Stimulated activated CD4-positive, alpha-beta T cell treated with anti-CD3 and anti-CD28 coated beads, Interleukin-12 subunit alpha, Interleukin-12 subunit beta, amount 100 ng/mL, for 48 hours (primary cell): Measurements from ENCODE around the gene SLC20A1.
"Not testable (repeated sequence)": the region's sequence is repeated elsewhere in the genome, so short reads cannot be mapped to it uniquely, and the experiment has no call there.

Experiments used
- DNase-seq, 3 donors: peaks; one replicate each; pipeline ENCODE4 v3.0.0-alpha.2; 2020; ENCODE audit warnings: low read depth in 2 of 3, low spot score in 1 of 3

SLC20A1 gene, protein sequence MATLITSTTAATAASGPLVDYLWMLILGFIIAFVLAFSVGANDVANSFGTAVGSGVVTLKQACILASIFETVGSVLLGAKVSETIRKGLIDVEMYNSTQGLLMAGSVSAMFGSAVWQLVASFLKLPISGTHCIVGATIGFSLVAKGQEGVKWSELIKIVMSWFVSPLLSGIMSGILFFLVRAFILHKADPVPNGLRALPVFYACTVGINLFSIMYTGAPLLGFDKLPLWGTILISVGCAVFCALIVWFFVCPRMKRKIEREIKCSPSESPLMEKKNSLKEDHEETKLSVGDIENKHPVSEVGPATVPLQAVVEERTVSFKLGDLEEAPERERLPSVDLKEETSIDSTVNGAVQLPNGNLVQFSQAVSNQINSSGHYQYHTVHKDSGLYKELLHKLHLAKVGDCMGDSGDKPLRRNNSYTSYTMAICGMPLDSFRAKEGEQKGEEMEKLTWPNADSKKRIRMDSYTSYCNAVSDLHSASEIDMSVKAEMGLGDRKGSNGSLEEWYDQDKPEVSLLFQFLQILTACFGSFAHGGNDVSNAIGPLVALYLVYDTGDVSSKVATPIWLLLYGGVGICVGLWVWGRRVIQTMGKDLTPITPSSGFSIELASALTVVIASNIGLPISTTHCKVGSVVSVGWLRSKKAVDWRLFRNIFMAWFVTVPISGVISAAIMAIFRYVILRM

DNA sequence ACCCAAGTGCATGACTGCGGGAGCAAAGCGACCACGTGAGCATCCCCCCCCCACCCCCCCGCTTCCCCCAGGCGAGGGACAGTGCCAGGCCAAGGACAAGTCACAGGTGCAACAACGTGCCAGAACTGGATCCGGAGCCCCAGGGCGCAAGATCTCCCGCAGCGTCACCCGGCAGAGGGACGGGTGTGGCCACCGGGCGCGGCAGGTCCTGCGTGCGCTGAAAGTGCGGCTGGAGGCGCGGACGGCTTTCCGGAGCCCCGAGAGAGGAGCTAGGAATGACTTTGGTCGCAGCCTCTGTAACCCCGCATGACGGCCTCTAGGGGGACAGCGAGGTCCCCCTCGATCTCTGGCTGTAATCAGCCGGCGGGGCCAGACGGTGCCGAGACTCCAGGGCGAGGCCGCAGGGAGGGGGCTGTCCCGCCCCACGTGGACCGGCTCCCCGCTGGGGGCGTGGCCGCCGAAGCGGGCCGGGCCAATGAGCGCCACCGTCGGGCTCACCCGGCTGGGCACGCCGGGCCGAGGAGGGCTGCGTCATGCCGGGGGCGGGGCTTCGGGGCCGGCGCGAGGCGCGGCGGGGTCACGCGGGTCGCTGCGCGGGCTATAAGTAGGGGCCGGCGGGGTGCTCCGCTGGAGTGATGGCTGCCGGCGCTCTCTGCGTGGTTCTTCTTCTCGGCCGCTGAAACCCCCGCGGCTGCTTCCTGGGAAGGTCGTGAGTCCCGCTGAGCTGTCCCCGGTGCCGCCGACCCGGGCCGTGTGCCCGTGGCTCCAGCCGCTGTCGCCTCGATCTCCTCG lies at the start of gene SLC20A1:
SLC20A1 (plus strand) TSS at position 630 of the 792 bp plus-strand sequence. CDS start 890 bp downstream, outside the sequence.
- peak; percentile 95 to 99 (median 98) for DNase-seq

- no peak for DNase-seq
Measured at GRCh38 chr2:112597537-112598322, 48.0 kb upstream of the SLC20A1 start.

DNA sequence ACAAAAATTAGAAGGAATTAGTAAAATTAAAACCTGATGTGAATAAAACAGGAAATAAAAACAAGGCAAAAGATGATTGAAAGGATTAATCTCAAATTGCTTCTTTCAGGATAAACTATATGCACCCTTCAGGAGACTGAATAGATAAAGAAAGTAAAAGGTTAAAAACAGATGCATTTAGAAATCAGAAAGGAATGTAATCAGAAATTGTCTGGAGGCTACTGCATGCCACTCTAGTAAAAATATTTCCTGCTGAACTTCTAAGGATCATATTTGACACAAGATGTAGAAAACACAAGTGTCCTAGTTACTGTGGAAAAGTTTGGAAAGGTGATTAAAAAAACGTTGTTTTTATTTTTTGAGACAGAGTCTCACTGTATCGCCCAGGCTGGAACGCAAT lies 45.1 kb upstream of the SLC20A1 start:
- no peak for DNase-seq

DNA sequence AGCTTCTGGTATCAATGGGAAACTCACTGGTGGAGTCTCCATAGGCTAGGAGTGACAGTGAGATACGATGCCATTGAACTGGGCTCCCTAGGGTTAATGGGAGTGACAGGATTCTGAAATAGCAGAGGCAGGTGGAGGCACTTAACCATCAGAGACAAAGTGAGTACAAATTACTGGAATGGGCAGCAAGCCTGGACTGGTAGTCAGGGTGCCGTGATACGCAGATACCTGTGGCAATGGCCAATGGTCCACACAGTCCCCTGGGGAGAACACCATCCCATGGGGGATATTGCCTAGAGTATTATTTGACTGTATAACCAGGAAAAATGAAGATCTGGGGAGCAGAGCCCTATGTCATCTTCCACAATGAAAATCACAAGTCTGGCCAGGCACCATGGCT lies 44.0 kb upstream of the SLC20A1 start:
- no peak for DNase-seq

GRCh38 chr2:112602917-112603316 lies 42.8 kb upstream of the SLC20A1 start:
- DNase-seq: no peak

DNA sequence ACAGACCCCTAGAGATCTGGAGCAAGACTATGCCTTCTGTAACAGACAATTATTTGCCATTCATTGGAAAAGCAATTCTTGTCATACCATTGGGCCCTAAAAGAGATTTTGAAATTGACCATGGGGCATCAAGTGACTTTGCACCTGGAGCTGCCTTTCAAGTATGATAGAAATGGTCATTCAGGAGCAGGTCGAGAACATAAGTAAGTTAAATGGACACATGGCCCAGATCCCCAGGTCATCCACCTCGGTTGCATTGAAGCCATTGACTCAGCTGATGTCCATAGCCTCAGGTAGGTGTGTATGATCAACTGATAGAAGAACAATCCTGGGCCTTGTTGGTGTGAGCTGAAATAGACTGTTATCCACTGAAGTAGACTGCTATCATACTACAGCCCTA lies 42.0 kb upstream of the SLC20A1 start:
- DNase-seq: no peak

- DNase-seq: no peak
Measured at GRCh38 chr2:112604952-112605351, 40.8 kb upstream of the SLC20A1 start.

DNA sequence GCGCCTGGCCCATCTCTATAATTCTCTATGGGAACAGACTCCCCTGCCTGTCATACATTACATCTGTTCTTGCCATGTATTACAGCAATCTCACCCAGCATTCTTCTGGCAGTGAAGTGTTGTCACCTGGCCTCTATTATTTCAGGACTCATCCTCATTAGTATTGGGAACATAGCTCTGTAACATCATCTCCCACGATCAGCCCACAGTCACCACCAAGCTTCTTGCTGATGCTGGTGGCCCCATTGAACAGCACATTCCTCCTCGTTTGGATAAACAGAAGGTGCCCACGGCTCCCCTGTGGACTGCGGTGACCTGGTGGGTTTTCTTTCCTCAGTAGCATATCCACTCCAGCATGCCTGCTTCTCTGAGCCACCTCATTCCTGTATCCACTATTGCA lies 39.8 kb upstream of the SLC20A1 start:
- DNase-seq: no peak

DNA sequence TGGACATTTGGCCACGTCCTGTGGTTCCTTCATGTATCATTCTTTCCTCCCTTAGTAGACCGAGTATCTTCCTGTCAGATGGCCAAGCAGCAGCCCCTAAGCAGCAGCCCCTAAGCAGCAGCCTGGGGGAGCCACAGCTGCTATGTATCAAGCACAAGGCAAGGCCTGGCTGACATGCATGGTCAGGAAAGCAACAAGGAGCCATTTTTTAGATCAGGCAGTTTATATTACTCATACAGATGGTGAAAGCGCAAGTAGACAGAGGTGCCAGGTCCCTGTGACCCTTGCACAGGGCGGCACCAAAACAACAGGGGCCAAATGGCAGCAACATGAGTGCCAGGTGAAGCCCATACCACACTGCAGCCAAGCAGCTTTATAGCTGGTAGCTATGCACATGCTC lies 39.2 kb upstream of the SLC20A1 start:
- no peak for DNase-seq

GRCh38 chr2:112607680-112608438 lies 37.9 kb upstream of the SLC20A1 start:
- no peak for DNase-seq

DNA sequence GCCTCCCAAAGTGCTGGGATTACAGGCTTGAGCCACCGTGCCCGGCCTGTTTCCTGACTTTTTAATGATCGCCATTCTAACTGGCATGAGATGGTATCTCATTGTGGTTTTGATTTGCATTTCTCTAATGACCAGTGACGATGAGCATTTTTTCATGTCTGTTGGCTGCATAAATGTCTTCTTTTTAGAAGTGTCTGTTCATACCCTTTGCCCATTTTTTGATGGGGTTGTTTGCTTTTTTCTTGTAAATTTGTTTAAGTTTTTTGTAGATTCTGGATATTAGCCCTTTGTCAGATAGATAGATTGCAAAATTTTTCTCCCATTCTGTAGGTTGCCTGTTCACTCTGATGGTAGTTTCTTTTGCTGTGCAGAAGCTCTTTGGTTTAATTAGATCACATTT lies 36.4 kb upstream of the SLC20A1 start:
- DNase-seq: not testable (repeated sequence)

DNA sequence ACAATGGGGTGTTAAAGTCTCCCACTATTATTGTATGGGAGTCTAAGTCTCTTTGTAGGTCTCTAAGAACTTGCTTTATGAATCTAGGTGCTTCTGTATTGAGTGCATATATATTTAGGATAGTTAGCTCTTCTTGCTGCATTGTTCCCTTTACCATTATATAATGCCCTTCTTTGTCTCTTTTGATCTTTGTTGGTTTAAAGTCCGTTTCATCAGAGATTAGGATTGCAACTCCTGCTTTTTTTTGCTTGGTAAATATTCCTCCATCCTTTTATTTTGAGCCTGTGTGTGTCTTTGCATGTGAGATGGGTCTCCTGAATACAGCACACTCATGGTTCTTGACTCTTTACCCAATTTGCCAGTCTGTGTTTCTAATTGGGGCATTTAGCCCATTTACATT lies 33.5 kb upstream of the SLC20A1 start:
- not testable (repeated sequence) for DNase-seq

DNA sequence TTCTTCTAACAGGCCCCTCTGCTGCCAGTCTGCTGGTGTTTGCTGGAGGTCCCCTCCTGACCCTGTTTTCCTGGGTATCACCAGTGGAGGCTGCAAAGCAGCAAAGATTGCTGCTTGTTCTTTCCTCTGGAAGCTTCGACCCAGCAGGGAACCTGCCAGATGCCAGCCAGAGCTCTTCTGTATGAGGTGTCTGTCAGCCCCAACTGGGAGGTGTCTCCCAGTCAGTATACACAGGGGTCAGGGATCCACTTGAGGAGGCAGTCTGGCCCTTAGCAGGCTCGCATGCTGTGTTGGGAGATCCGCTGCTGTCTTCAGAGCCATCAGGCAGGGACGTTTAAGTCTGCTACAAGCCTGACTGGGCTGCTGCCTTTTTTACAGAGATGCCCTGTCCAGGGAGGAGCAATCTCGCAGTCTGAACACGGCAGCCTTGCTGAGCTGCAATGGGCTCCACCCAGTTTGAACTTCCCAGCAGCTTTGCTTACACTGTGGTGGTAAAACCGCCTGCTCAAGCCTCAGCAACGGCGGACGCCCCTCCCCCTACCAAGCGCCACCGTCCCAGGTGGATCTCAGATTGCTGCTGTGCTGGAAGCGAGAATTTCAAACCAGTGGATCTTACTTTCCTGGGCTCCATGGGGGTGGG lies 31.4 kb upstream of the SLC20A1 start:
- no peak for DNase-seq

GRCh38 chr2:112615051-112615450 lies 30.7 kb upstream of the SLC20A1 start:
- no peak for DNase-seq

- DNase-seq: not testable (repeated sequence)
Measured at GRCh38 chr2:112615798-112616197, 29.9 kb upstream of the SLC20A1 start.

- DNase-seq: no peak
Measured at GRCh38 chr2:112618383-112618782, 27.4 kb upstream of the SLC20A1 start.

DNA sequence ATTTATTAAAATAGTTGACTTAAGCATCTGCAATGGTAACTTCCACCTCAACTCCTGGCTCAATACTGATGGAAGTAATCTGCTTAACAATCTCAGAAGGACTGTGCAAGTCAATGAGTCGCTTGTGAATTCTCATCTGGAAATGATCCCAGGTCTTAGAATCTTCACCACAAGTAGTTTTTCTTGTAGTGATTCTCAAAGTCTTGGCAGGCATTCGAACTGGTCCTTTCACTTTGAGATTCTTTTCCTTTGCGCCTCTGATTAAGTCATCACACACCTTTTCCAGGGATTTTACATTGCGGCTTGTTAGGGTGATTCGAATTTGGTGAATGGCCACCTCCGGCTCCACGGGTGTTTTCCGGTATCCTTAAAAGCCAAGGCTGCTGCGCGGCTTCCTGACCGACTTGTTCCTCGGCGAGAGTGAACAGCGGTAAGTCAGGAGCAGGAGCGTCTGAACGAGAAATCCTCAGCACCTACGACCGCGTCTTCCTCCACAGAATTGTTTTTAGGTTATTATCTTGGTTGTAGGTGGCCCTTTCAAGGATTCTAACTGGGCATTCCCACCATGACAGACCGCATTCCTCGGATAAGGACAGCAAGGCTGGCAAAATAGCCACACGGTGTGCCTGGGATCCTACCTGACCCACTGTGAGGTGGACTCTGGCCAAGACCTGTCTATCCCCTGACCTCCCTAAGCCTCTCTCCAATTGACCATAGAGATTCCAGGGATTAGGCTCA lies 23.8 kb upstream of the SLC20A1 start:
- no peak for DNase-seq

DNA sequence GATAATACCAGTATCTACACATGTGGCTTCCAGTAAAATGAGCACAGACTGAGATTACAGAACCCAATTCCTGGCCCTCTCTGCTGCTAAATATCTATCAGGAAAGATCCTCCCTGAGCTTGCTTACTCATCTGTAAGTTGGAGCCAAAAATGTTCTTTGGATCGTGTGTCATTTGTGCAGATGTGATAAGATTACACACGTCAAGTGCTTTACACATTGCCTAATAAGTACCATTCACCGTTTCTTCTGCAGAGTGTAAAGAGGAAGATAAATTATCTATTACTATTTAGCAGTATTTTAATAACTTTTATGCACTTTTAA lies 23.2 kb upstream of the SLC20A1 start:
- DNase-seq: no peak
